ENCODE results near the gene NUP42.

NUP42 gene

GRCh38 chr7:23207021-23207420 is 25.2 kb downstream of the NUP42 start:
- Histone ChIP-seq H3K27ac (ENCODE audit: low read depth, low read length) (no peak overlapping the region), H2AK5ac (ENCODE audit: low read length) (no peak overlapping the region), H3K18ac (ENCODE audit: low read length) (no peak overlapping the region), H3K9ac (ENCODE audit: low read length) (no peak overlapping the region), H3K79me2 (ENCODE audit: control insufficient read depth, insufficient read depth, low read length, poor library complexity) (no peaks in the 10 kb centered on the region), H3K27me3 (ENCODE audit: insufficient read depth, low read length) (no peaks in the 10 kb centered on the region), H2AFZ (ENCODE audit: insufficient read depth, low read length, poor library complexity) (no peak overlapping the region), H2BK120ac (ENCODE audit: insufficient read depth, low read length, poor library complexity) (no peak overlapping the region), H2BK5ac (ENCODE audit: low read depth, low read length, poor library complexity) (no peak overlapping the region), H3K4ac (ENCODE audit: low read depth, low read length) (no peak overlapping the region), H3K9me3 (ENCODE audit: insufficient read depth, low read depth, low read length) (no peaks in the 10 kb centered on the region), H4K12ac (ENCODE audit: low read depth, low read length) (no peak overlapping the region), H4K8ac (ENCODE audit: low read depth, low read length) (no peak overlapping the region), H3K4me2 (ENCODE audit: low read length) (no peak overlapping the region), H3K23ac (ENCODE audit: low read length) (no peak overlapping the region), H3K79me1 (ENCODE audit: low read length) (no peaks in the 10 kb centered on the region), H3K14ac (ENCODE audit: low read length) (no peak overlapping the region), H4K91ac (ENCODE audit: low read depth, low read length) (no peak overlapping the region), H3K4me3 (ENCODE audit: low read depth, low read length) (no peak overlapping the region), H2BK12ac (ENCODE audit: low read length) (no peak overlapping the region), H3K36me3 (ENCODE audit: control insufficient read depth in 1 of 2, insufficient read depth in 2 of 2, low read length in 2 of 2) (peaks cover 0 to 1% of the 10 kb centered on the region in 2 experiments), H3K4me1 (ENCODE audit: control insufficient read depth in 1 of 2, insufficient read depth in 2 of 2, low read length in 2 of 2) (no peaks in the 10 kb centered on the region)
- WGBS (ENCODE audit: extremely low coverage, insufficient coverage, insufficient read length), result no CpG with 5 or more reads among the region's 2 CpGs
- DNase-seq, result no peak

GRCh38 chr7:23207884-23208283 is 26.0 kb downstream of the NUP42 start:
- H3K23ac ChIP-seq (ENCODE audit: low read length), result no peak overlapping the region
- no peak overlapping the region for H2BK12ac ChIP-seq (ENCODE audit: low read length)
- WGBS (ENCODE audit: extremely low coverage, insufficient coverage, insufficient read length), result no CpG with 5 or more reads among the region's 3 CpGs
- no peak overlapping the region for H4K12ac ChIP-seq (ENCODE audit: low read depth, low read length)
- DNase-seq, result no peak
- no peaks in the 10 kb centered on the region for H3K27me3 ChIP-seq (ENCODE audit: insufficient read depth, low read length)
- no peaks in the 10 kb centered on the region for H3K79me1 ChIP-seq (ENCODE audit: low read length)
- H3K4me2 ChIP-seq (ENCODE audit: low read length), result no peak overlapping the region
- H3K4me3 ChIP-seq (ENCODE audit: low read depth, low read length), result no peak overlapping the region
- no peaks in the 10 kb centered on the region for H3K9me3 ChIP-seq (ENCODE audit: insufficient read depth, low read depth, low read length)
- H4K91ac ChIP-seq (ENCODE audit: low read depth, low read length), result no peak overlapping the region
- no peaks in the 10 kb centered on the region for H3K79me2 ChIP-seq (ENCODE audit: control insufficient read depth, insufficient read depth, low read length, poor library complexity)
- no peak overlapping the region for H2BK120ac ChIP-seq (ENCODE audit: insufficient read depth, low read length, poor library complexity)
- no peak overlapping the region for H3K9ac ChIP-seq (ENCODE audit: low read length)
- no peak overlapping the region for H2BK5ac ChIP-seq (ENCODE audit: low read depth, low read length, poor library complexity)
- H3K4ac ChIP-seq (ENCODE audit: low read depth, low read length), result no peak overlapping the region
- H2AK5ac ChIP-seq (ENCODE audit: low read length), result no peak overlapping the region
- H3K14ac ChIP-seq (ENCODE audit: low read length), result no peak overlapping the region
- H3K36me3 ChIP-seq (ENCODE audit: control insufficient read depth in 1 of 2, insufficient read depth in 2 of 2, low read length in 2 of 2), result peaks cover 0 to 1% of the 10 kb centered on the region in 2 experiments
- H3K4me1 ChIP-seq (ENCODE audit: control insufficient read depth in 1 of 2, insufficient read depth in 2 of 2, low read length in 2 of 2), result no peaks in the 10 kb centered on the region
- H4K8ac ChIP-seq (ENCODE audit: low read depth, low read length), result no peak overlapping the region
- H3K27ac ChIP-seq (ENCODE audit: low read depth, low read length), result no peak overlapping the region
- H2AFZ ChIP-seq (ENCODE audit: insufficient read depth, low read length, poor library complexity), result no peak overlapping the region
- no peak overlapping the region for H3K18ac ChIP-seq (ENCODE audit: low read length)

GRCh38 chr7:23208316-23208715 is 26.5 kb downstream of the NUP42 start:
- no peaks in the 10 kb centered on the region for H3K27me3 ChIP-seq (ENCODE audit: insufficient read depth, low read length)
- no peaks in the 10 kb centered on the region for H3K9me3 ChIP-seq (ENCODE audit: insufficient read depth, low read depth, low read length)
- H4K12ac ChIP-seq (ENCODE audit: low read depth, low read length), result no peak overlapping the region
- no peak overlapping the region for H3K18ac ChIP-seq (ENCODE audit: low read length)
- no peak overlapping the region for H3K14ac ChIP-seq (ENCODE audit: low read length)
- H3K4ac ChIP-seq (ENCODE audit: low read depth, low read length), result no peak overlapping the region
- WGBS (ENCODE audit: extremely low coverage, insufficient coverage, insufficient read length), result no CpG with 5 or more reads among the region's 4 CpGs
- no peak overlapping the region for H3K23ac ChIP-seq (ENCODE audit: low read length)
- no peak overlapping the region for H3K9ac ChIP-seq (ENCODE audit: low read length)
- no peaks in the 10 kb centered on the region for H3K79me1 ChIP-seq (ENCODE audit: low read length)
- no peak overlapping the region for H4K91ac ChIP-seq (ENCODE audit: low read depth, low read length)
- no peak for DNase-seq
- no peak overlapping the region for H2BK12ac ChIP-seq (ENCODE audit: low read length)
- no peaks in the 10 kb centered on the region for H3K79me2 ChIP-seq (ENCODE audit: control insufficient read depth, insufficient read depth, low read length, poor library complexity)
- no peaks in the 10 kb centered on the region for H3K4me1 ChIP-seq (ENCODE audit: control insufficient read depth in 1 of 2, insufficient read depth in 2 of 2, low read length in 2 of 2)
- no peak overlapping the region for H2BK120ac ChIP-seq (ENCODE audit: insufficient read depth, low read length, poor library complexity)
- no peak overlapping the region for H3K4me2 ChIP-seq (ENCODE audit: low read length)
- H2AFZ ChIP-seq (ENCODE audit: insufficient read depth, low read length, poor library complexity), result no peak overlapping the region
- H3K27ac ChIP-seq (ENCODE audit: low read depth, low read length), result no peak overlapping the region
- H4K8ac ChIP-seq (ENCODE audit: low read depth, low read length), result no peak overlapping the region
- H3K4me3 ChIP-seq (ENCODE audit: low read depth, low read length), result no peak overlapping the region
- no peak overlapping the region for H2AK5ac ChIP-seq (ENCODE audit: low read length)
- peaks cover 0 to 1% of the 10 kb centered on the region in 2 experiments for H3K36me3 ChIP-seq (ENCODE audit: control insufficient read depth in 1 of 2, insufficient read depth in 2 of 2, low read length in 2 of 2)
- no peak overlapping the region for H2BK5ac ChIP-seq (ENCODE audit: low read depth, low read length, poor library complexity)

- Histone ChIP-seq H3K4me3 (ENCODE audit: low read depth, low read length) (no peak overlapping the region), H2BK12ac (ENCODE audit: low read length) (no peak overlapping the region), H2BK5ac (ENCODE audit: low read depth, low read length, poor library complexity) (no peak overlapping the region), H3K18ac (ENCODE audit: low read length) (no peak overlapping the region), H4K91ac (ENCODE audit: low read depth, low read length) (no peak overlapping the region), H2BK120ac (ENCODE audit: insufficient read depth, low read length, poor library complexity) (no peak overlapping the region), H3K9me3 (ENCODE audit: insufficient read depth, low read depth, low read length) (no peaks in the 10 kb centered on the region), H4K12ac (ENCODE audit: low read depth, low read length) (no peak overlapping the region), H3K27me3 (ENCODE audit: insufficient read depth, low read length) (no peaks in the 10 kb centered on the region), H4K8ac (ENCODE audit: low read depth, low read length) (no peak overlapping the region), H3K79me1 (ENCODE audit: low read length) (no peaks in the 10 kb centered on the region), H2AK5ac (ENCODE audit: low read length) (no peak overlapping the region), H3K9ac (ENCODE audit: low read length) (no peak overlapping the region), H3K23ac (ENCODE audit: low read length) (no peak overlapping the region), H3K4me1 (ENCODE audit: control insufficient read depth in 1 of 2, insufficient read depth in 2 of 2, low read length in 2 of 2) (no peaks in the 10 kb centered on the region), H3K27ac (ENCODE audit: low read depth, low read length) (no peak overlapping the region), H3K4me2 (ENCODE audit: low read length) (no peak overlapping the region), H3K4ac (ENCODE audit: low read depth, low read length) (no peak overlapping the region), H3K36me3 (ENCODE audit: control insufficient read depth in 1 of 2, insufficient read depth in 2 of 2, low read length in 2 of 2) (no peaks in the 10 kb centered on the region), H2AFZ (ENCODE audit: insufficient read depth, low read length, poor library complexity) (no peak overlapping the region), H3K79me2 (ENCODE audit: control insufficient read depth, insufficient read depth, low read length, poor library complexity) (no peaks in the 10 kb centered on the region), H3K14ac (ENCODE audit: low read length) (no peak overlapping the region)
- DNase-seq, result no peak
- no CpG with 5 or more reads among the region's 2 CpGs for WGBS (ENCODE audit: extremely low coverage, insufficient coverage, insufficient read length)
These were observed 28.7 kb downstream of the NUP42 start for GRCh38 chr7:23210506-23210905.

Measured in trophoblast cell (in vitro differentiated cells and primary cell).